H1 (cell line): ENCODE measurements around the gene SEC62. TPM values are rescaled to one million over a fixed set of nuclear protein-coding genes. Genes with fewer than 3 reads are reported as not detected.

Experiments
- CTCF ChIA-PET: fragments of 300-600 bp; sonication (Branson Sonifier 250); formaldehyde crosslinking; loops from one replicate; lab custom pipeline; 2021; ENCODE audit not compliant: partially characterized antibody; lab: Charles Lee
- POLR2A ChIA-PET: fragments of 300-600 bp; sonication (Branson Sonifier 250); formaldehyde crosslinking; loops from one replicate; lab custom pipeline; 2021; ENCODE audit warnings: inconsistent platforms; ENCODE audit not compliant: partially characterized antibody; lab: Charles Lee
- DNase-seq, 2 experiments: peaks; one replicate each; pipeline versions ENCODE4 v3.0.0 to v3.0.0-alpha.2; 2010 to 2022; ENCODE audit warnings: low spot score in 2 of 2, low read depth in 1 of 2, mixed read lengths in 1 of 2
- FAIRE-seq: peaks from 2 replicates; lab custom pipeline; 2011; peaks lifted over from hg19 to GRCh38; lab: Jason Lieb, UNC
- H2AFZ ChIP-seq: 2 replicates; pipeline ENCODE4 v1.8.1; 2012; ENCODE audit warnings: low read length, inconsistent platforms
- H2AK5ac ChIP-seq: 2 replicates; pipeline ENCODE4 v1.6.1; 2013; ENCODE audit warnings: low read depth, low read length
- H2BK120ac ChIP-seq: replicated peaks from 2 replicates; pipeline ENCODE3; 2013; ENCODE audit warnings: low read depth, low read length, inconsistent platforms
- H2BK12ac ChIP-seq: 2 replicates; pipeline ENCODE4 v1.6.1; 2013; ENCODE audit warnings: low read depth, low read length
- H2BK15ac ChIP-seq: 2 replicates; pipeline ENCODE4 v1.6.1; 2013; ENCODE audit warnings: low read length
- H2BK20ac ChIP-seq: 2 replicates; pipeline ENCODE4 v1.6.1; 2013; ENCODE audit warnings: low read length
- H2BK5ac ChIP-seq: 2 replicates; pipeline ENCODE4 v1.6.1; 2013; ENCODE audit warnings: low read depth, low read length
- H3K14ac ChIP-seq: 2 replicates; pipeline ENCODE4 v1.6.1; 2013; ENCODE audit warnings: inconsistent platforms; ENCODE audit not compliant: insufficient read length
- H3K18ac ChIP-seq: 2 replicates; pipeline ENCODE4 v1.6.1; 2013; ENCODE audit warnings: low read length; ENCODE audit errors: extremely low read depth
- H3K23ac ChIP-seq: 2 replicates; pipeline ENCODE4 v1.6.1; 2013; ENCODE audit warnings: inconsistent platforms; ENCODE audit not compliant: insufficient read length
- H3K23me2 ChIP-seq: 2 replicates; pipeline ENCODE4 v1.6.1; 2013; ENCODE audit warnings: low read depth, low read length
- H3K27ac ChIP-seq: 2 replicates; pipeline ENCODE4 v1.6.1; 2011; ENCODE audit warnings: low read depth, low read length, inconsistent platforms
- H3K27me3 ChIP-seq, 4 experiments: replicated peaks in 1 of 4; 1 replicate in 1 of 4; 2 replicates in 3 of 4; pipeline versions ENCODE4 v1.6.1 to v1.8.1; 2011 to 2013; ENCODE audit warnings: low read length in 3 of 4, mild to moderate bottlenecking in 3 of 4, inconsistent platforms in 2 of 4, mixed read lengths in 2 of 4, moderate library complexity in 1 of 4; ENCODE audit not compliant: control insufficient read depth in 3 of 4, insufficient read depth in 3 of 4; ENCODE audit errors: extremely low read depth in 1 of 4
- H3K36me3 ChIP-seq, 4 experiments: 2 replicates each; pipeline versions ENCODE4 v1.6.1 to v1.8.1; 2011 to 2013; ENCODE audit warnings: mild to moderate bottlenecking in 4 of 4, low read length in 3 of 4, moderate library complexity in 2 of 4, control low read depth in 1 of 4, inconsistent platforms in 1 of 4; ENCODE audit not compliant: insufficient read depth in 4 of 4, control insufficient read depth in 2 of 4
- H3K4ac ChIP-seq: replicated peaks from 2 replicates; pipeline ENCODE3; 2013; ENCODE audit warnings: low read length, low read depth, mixed read lengths, inconsistent platforms; ENCODE audit not compliant: insufficient read length
- H3K4me1 ChIP-seq, 4 experiments: replicated peaks in 1 of 4; 1 replicate in 1 of 4; 2 replicates in 3 of 4; pipeline versions ENCODE4 v1.6.1 to v1.8.1; 2011 to 2013; ENCODE audit warnings: low read length in 3 of 4, inconsistent platforms in 2 of 4, mixed read lengths in 1 of 4; ENCODE audit not compliant: insufficient read depth in 4 of 4, control insufficient read depth in 3 of 4
- H3K4me2 ChIP-seq, 2 experiments: 2 replicates each; pipeline versions ENCODE4 v1.6.1 to v1.8.1; 2011 to 2013; ENCODE audit warnings: low read depth in 2 of 2, low read length in 2 of 2, control low read depth in 1 of 2, inconsistent platforms in 1 of 2, mild to moderate bottlenecking in 1 of 2; ENCODE audit not compliant: insufficient read depth in 1 of 2
- H3K4me3 ChIP-seq, 4 experiments: fragments of 200-600, 300-600 bp in 1 of 4; sonication (generic), shearing (Covaris generic), sonication (Bioruptor Twin) in 1 of 4; 2 replicates each; pipeline versions ENCODE4 v1.5.1 to v1.8.1; 2011 to 2016; ENCODE audit warnings: low read length in 4 of 4, low read depth in 3 of 4, control low read depth in 2 of 4, inconsistent platforms in 2 of 4, mild to moderate bottlenecking in 2 of 4, mixed read lengths in 1 of 4, moderate library complexity in 1 of 4; ENCODE audit not compliant: insufficient read depth in 2 of 4; ENCODE audit errors: extremely low read depth in 1 of 4
- H3K56ac ChIP-seq: replicated peaks from 2 replicates; pipeline ENCODE3; 2013; ENCODE audit warnings: low read depth, mild to moderate bottlenecking, mixed read lengths, low read length, inconsistent platforms; ENCODE audit not compliant: insufficient read length
- H3K79me1 ChIP-seq: 2 replicates; pipeline ENCODE4 v1.6.1; 2013; ENCODE audit warnings: low read depth, low read length, control low read depth
- H3K79me2 ChIP-seq, 2 experiments: 2 replicates each; pipeline versions ENCODE4 v1.6.1 to v1.8.1; 2012 to 2013; ENCODE audit warnings: low read length in 2 of 2, mild to moderate bottlenecking in 2 of 2, inconsistent platforms in 1 of 2; ENCODE audit not compliant: insufficient read depth in 2 of 2, control insufficient read depth in 1 of 2
- H3K9ac ChIP-seq, 4 experiments: replicated peaks in 1 of 4; 1 replicate in 1 of 4; 2 replicates in 3 of 4; pipeline versions ENCODE4 v1.6.1 to v1.8.1; 2011 to 2013; ENCODE audit warnings: low read depth in 3 of 4, low read length in 3 of 4, control low read depth in 2 of 4, mild to moderate bottlenecking in 2 of 4, moderate library complexity in 2 of 4, inconsistent platforms in 1 of 4; ENCODE audit errors: extremely low read depth in 1 of 4
- H3K9me3 ChIP-seq, 2 experiments: 2 replicates each; pipeline versions ENCODE4 v1.6.1 to v1.8.1; 2012 to 2013; ENCODE audit warnings: mild to moderate bottlenecking in 2 of 2, moderate library complexity in 2 of 2, control low read depth in 1 of 2, inconsistent platforms in 1 of 2, low read depth in 1 of 2, low read length in 1 of 2, mixed read lengths in 1 of 2; ENCODE audit not compliant: insufficient read depth in 2 of 2
- H4K20me1 ChIP-seq, 2 experiments: replicated peaks in 1 of 2; 2 replicates each; pipeline versions ENCODE3 to v1.8.1; 2011 to 2013; ENCODE audit warnings: inconsistent platforms in 2 of 2, low read length in 2 of 2, mild to moderate bottlenecking in 1 of 2; ENCODE audit not compliant: insufficient read depth in 2 of 2, control insufficient read depth in 1 of 2
- H4K5ac ChIP-seq: 2 replicates; pipeline ENCODE4 v1.6.1; 2013; ENCODE audit warnings: low read length, low read depth, mixed read lengths, inconsistent platforms; ENCODE audit not compliant: insufficient read length
- H4K8ac ChIP-seq: 2 replicates; pipeline ENCODE4 v1.8.0; 2013; ENCODE audit warnings: mild to moderate bottlenecking, moderate library complexity, low read length, inconsistent platforms; ENCODE audit not compliant: insufficient read depth; ENCODE audit errors: extremely low read depth
- H4K91ac ChIP-seq: replicated peaks from 2 replicates; pipeline ENCODE3; 2013; ENCODE audit warnings: low read length, mixed read lengths, inconsistent platforms; ENCODE audit not compliant: insufficient read length
- ASH2L ChIP-seq: fragments of 200-600, 300-600 bp; sonication (generic); IDR thresholded peaks from one replicate; pipeline ENCODE4 v1.7.1; 2017; ENCODE audit warnings: low read length
- ATF3 ChIP-seq: IDR thresholded peaks from 2 replicates; pipeline ENCODE4 v1.6.1; 2011; ENCODE audit warnings: low read depth, mild to moderate bottlenecking, low read length; ENCODE audit not compliant: insufficient read depth
- CBX5 ChIP-seq: fragments of 300-800, 300-1000 bp; sonication (generic); IDR thresholded peaks from 2 replicates; pipeline ENCODE4 v1.7.1; 2016; ENCODE audit warnings: antibody characterized with exemption, low read length, low read depth
- CREB1 ChIP-seq: IDR thresholded peaks from 2 replicates; pipeline ENCODE4 v1.6.1; 2012; ENCODE audit warnings: inconsistent platforms
- NRF1 ChIP-seq: IDR thresholded peaks from 2 replicates; pipeline ENCODE4 v1.6.1; 2011; ENCODE audit warnings: mild to moderate bottlenecking, low read depth, low read length, improper control_type of control experiment
- POLR2AphosphoS5 ChIP-seq: IDR thresholded peaks from 2 replicates; pipeline ENCODE4 v1.6.1; 2011; ENCODE audit warnings: low read depth, low read length
- RAD21 ChIP-seq, 2 experiments: IDR thresholded peaks in 1 of 2; conservative IDR thresholded peaks in 1 of 2; 2 replicates each; pipeline ENCODE4 v1.6.1; 2011; ENCODE audit warnings: low read depth in 2 of 2, low read length in 2 of 2, improper control_type of control experiment in 1 of 2, inconsistent platforms in 1 of 2, mild to moderate bottlenecking in 1 of 2, moderate library complexity in 1 of 2
- TAF1 ChIP-seq: IDR thresholded peaks from 2 replicates; pipeline ENCODE4 v1.6.1; 2011; ENCODE audit warnings: mild to moderate bottlenecking, low read depth, low read length
- WGBS, 2 experiments: shearing (Covaris generic) in 1 of 2; methylation state at CpG; one replicate each; pipeline versions ENCODE4 v1.1.6 to v1.1.7; 2013 to 2015; ENCODE audit warnings: low lambda C conversion rate in 2 of 2, mixed read lengths in 2 of 2, inconsistent platforms in 1 of 2, low coverage in 1 of 2, missing lambda C conversion rate in 1 of 2; ENCODE audit not compliant: insufficient replicate concordance in 2 of 2, insufficient coverage in 1 of 2, insufficient read length in 1 of 2; ENCODE audit errors: extremely low coverage in 1 of 2, missing lambda C conversion rate in 1 of 2; 5-methylcytosine and 5-hydroxymethylcytosine counted together
- polyA plus RNA-seq, 7 experiments: library from polyadenylated mRNA; depleted of rRNA in 3 of 7; stranded (reverse) in 5 of 7; unstranded in 2 of 7; fragments of >200 nt in 5 of 7; fragments of 200-250 nt in 2 of 7; gene quantifications; 1 replicate in 5 of 7; 2 replicates in 1 of 7; 4 replicates in 1 of 7; pipeline versions ENCODE4 v1.2.1 to v1.2.3, GENCODE V29; 2011 to 2013; ENCODE audit warnings: missing spikeins in 2 of 7, mixed read lengths in 2 of 7
- total RNA-seq: library from RNA; stranded (reverse); fragmentation: NEBNext Ultra II Directional; extraction: Animal tissue kit (Norgen Biotek cat#: 25700); gene quantifications from 2 replicates; pipeline ENCODE4 v1.2.1, GENCODE V29; 2021

SEC62 gene
- total and polyA plus RNA-seq, 2 of the 8 experiments (the other 6 are each of a cell fraction or from before 2014, with no cell fraction given) = 67.8 to 113 TPM

- Histone ChIP-seq H2BK120ac (no peak overlapping the region), H4K8ac (no peak overlapping the region), H3K18ac (no peak overlapping the region), H3K79me2 (no peaks in the 10 kb centered on the region), H2BK15ac (no peak overlapping the region), H2BK20ac (no peak overlapping the region), H2AFZ (no peak overlapping the region), H3K27me3 (no peaks in the 10 kb centered on the region), H3K4me3 (no peak overlapping the region), H3K23ac (no peak overlapping the region)
- TF ChIP-seq POLR2AphosphoS5 = no peak
- no peak for TF ChIP-seq ATF3
- no peak for TF ChIP-seq TAF1
- no peak for TF ChIP-seq CREB1
- TF ChIP-seq ASH2L = no peak
- no peak for TF ChIP-seq NRF1
- no peak for TF ChIP-seq RAD21 (IDR thresholded peaks at IDR 0.05 in 1 of 2, conservative IDR thresholded peaks at IDR 0.05 in 1 of 2; ENCODE audit: low read depth in 2 of 2, low read length in 2 of 2)
- no peak for TF ChIP-seq CBX5
- TF ChIP-seq, all 59 proteins: peak for 0
- Histone ChIP-seq H2AK5ac (no peak overlapping the region), H3K36me3 (no peaks in the 10 kb centered on the region), H4K5ac (no peak overlapping the region), H3K27ac (no peak overlapping the region), H3K79me1 (no peaks in the 10 kb centered on the region), H2BK12ac (no peak overlapping the region), H3K9ac (no peak overlapping the region), H3K9me3 (peaks cover 0 to 3% of the 10 kb centered on the region in 2 experiments; a peak in 2 of 4 replicates), H3K4me2 (no peak overlapping the region), H4K91ac (no peak overlapping the region), H3K4me1 (no peaks in the 10 kb centered on the region), H2BK5ac (no peak overlapping the region), H4K20me1 (no peaks in the 10 kb centered on the region), H3K56ac (no peak overlapping the region), H3K14ac (no peak overlapping the region), H3K4ac (no peak overlapping the region), H3K23me2 (no peaks in the 10 kb centered on the region)
- 96% methylated on average over 3 of the region's 3 CpGs; no CpG with 5 or more reads in 1 of the 2 experiments for WGBS, 2 experiments
- ChIA-PET CTCF (interaction anchor here (1.0 kb wide), 1 partner anchor 8 kb away, joined by 3 read pairs; no protein-coding TSS in a partner anchor), POLR2A (interaction anchor here (4.8 kb wide), 1 partner anchor 21 kb away, joined by 22 read pairs; the partner anchor contains the start of gene SEC62)
- DNase-seq (no peak), FAIRE-seq (no peak)
Measured at GRCh38 chr3:169946336-169946735, 20.3 kb upstream of the SEC62 start.
